ENCODE measurements around the gene WASHC4. TPM values are rescaled to one million over a fixed set of nuclear protein-coding genes. Genes with fewer than 3 reads are reported as not detected.
"Not testable (repeated sequence)": the region's sequence is repeated elsewhere in the genome, so short reads cannot be mapped to it uniquely, and the experiment has no call there.

The WASHC4 gene
- polyA plus RNA-seq, 12 donors: 27.2 to 54.0 (median 44.5) TPM; not detected in 1

DNA sequence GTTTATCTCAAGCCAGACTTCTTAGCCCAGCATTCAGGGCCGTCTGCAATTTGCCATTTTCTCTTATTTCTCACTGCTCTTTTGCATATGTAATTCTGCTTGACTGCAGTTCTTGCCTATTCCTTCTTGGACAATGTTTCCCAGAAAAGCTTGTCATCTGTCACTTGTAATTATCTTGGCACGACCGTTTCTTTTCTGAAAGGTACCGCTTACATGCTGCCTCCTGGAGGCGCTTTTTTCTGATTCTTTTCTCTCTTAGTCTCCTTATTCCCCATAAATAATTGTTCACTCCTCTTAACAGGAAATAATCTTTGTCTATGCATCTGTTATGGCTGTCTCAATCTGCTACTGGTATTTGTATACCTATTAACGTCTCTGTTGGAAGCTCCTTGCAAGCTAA lies 22.0 kb upstream of the WASHC4 start:
- DNase-seq: no peak

- DNase-seq: no peak
These were observed 17.7 kb upstream of the WASHC4 start for GRCh38 chr12:105089817-105090216.

GRCh38 chr12:105090361-105090760 lies 17.2 kb upstream of the WASHC4 start:
- DNase-seq: no peak

DNA sequence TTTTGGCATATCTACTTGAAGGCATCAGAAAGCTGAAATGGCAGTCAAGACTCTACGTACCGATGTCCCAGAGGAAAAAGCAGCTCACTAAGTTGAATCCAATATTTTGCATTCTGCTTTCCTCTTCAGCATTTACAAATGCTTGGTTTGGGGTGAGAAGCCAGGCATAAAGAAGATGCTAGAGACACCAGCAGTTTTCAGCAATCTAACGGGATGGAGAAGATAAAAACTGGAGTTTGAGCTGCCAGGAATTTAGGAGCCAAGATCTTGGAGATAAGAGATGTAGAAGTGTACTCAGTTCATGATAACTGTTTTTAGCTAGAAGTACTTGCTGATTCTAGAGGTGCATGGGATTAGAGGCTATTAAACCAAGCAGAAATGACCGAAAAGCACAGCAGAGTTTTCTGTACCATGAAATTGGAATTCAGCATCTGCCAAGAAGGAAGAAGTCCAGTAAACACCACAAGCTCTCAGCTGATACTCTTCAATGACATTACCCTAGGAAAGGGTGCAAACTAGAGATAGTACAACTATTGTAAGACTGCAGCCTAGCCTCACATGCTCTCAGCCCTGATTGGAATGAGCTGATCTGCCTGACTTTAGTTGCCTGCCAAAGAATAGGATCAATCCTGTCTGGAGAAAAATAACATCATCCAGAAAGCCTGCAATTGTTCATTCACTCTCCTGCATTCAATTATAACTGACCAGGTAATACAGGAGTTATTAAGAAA lies 15.9 kb upstream of the WASHC4 start:
- DNase-seq: no peak

GRCh38 chr12:105092336-105092735 lies 15.2 kb upstream of the WASHC4 start:
- no peak for DNase-seq

DNA sequence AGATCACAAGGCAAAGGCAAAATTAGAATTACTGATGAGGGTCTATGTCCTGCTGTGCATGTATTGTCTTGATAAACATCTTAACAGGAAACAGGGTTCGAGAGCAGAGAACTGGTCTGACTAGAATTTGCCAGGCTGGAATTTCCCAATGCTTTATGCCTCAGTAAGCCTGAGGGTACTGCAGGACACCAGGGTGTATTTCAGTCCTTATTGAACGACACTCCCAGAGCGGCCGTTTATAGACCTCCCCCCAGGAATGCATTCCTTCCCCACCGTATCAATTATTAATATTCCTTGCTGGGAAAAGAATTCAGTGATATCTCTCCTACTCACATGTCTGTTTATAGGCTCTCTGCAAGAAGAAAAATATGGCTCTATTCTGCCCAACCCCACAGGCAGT lies 12.2 kb upstream of the WASHC4 start:
- not testable (repeated sequence) for DNase-seq

- DNase-seq: no peak
These were observed 8.2 kb upstream of the WASHC4 start for GRCh38 chr12:105099356-105099755.

GRCh38 chr12:105100207-105100985 lies 7.1 kb upstream of the WASHC4 start:
- DNase-seq: no peak

- no peak for DNase-seq
These were observed 6.5 kb upstream of the WASHC4 start for GRCh38 chr12:105100998-105101397.

DNA sequence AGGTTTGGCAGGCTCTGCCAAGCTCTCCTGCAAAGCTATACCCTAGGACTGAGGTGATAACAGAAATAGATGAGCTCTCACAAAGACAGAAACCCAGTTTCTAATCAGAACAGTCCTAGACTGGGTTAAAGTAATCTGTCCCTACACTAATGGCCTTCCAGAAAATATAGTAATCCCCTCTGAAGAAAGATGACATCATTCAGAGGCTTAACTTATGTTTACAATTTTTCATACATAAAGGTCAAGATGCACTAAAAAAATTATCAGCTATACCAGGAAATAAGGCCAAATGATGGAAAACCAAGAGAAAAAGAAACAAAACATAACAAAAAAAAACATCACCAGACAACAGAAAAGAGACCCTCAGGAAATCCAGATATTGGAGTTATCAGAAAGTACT lies 4.9 kb upstream of the WASHC4 start:
- no peak for DNase-seq

DNA sequence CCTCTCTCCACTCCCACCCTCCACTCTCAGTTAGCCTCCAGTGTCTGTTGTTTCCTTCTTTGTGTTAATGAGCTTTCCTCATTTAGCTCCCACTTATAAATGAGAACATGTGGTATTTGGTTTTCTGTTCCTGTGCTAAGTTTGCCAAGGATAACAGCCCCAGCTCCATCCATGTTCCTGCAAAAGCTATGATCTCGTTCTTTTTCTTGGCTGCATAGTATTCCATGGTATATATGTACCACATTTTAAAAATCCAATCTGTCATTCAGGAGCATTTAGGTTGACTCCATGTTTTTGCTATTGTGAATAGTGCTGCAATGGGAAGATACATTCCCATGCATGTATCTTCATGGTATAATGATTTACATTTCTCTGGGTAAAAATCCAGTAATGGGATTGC lies 2.8 kb upstream of the WASHC4 start:
- DNase-seq: no peak

- DNase-seq: no peak
These were observed 910 bp upstream of the WASHC4 start for GRCh38 chr12:105106621-105107020.

- no peak for DNase-seq
These were observed 399 bp upstream of the WASHC4 start for GRCh38 chr12:105107171-105107493.

DNA sequence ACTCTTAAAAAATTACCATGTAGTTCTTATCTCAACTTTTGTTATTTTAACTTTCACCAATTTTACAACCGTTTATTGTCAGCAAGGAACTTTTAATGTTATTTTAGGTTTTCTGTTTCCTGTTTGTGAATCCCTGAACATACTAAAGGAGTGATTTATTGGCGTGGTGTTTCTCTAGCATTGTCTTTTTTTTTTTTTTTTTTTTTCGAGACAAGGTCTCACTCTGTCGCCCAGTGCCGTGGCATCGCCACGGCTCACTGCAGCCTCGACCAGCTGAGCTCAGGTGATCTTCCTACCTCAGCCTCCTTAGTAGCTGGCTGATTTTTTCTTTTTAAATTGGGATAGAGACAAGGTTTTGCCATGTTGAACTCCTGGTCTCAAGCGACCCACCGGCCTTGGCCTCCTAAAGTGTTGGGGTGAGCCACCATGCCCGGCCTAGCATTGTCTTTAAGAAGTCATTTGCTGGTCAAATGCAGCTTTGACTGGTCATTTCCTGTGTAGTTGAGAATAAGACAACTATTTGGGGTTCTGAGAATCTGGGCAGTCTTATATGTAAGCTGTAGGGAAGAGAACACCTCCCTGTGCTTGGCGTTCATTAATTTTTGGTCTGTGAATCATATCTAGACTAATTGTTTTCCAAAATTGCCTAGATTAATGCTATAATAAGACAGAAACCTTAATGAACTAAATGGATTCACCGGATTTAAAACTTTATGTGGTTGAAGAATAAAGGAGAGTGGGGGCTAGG lies 2.1 kb downstream of the WASHC4 start:
- no peak for DNase-seq

DNA sequence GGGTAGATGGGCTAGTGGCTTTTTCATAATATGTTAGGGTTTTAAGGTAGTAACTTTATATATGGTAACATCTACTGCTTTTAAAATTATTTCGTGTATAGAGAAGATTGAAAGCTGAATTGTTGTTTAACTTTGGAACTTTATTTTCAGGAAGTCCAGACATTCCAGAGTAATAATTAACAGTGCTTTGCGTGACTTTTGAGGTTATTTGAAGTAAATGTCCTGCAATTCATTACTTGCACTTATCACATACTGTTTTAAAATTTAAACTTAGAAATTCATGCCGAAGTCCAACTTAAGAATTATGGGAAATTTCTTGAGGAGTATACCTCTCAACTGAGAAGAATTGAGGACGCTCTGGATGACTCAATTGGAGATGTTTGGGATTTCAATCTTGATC lies 3.3 kb downstream of the WASHC4 start:
- DNase-seq: no peak

DNA sequence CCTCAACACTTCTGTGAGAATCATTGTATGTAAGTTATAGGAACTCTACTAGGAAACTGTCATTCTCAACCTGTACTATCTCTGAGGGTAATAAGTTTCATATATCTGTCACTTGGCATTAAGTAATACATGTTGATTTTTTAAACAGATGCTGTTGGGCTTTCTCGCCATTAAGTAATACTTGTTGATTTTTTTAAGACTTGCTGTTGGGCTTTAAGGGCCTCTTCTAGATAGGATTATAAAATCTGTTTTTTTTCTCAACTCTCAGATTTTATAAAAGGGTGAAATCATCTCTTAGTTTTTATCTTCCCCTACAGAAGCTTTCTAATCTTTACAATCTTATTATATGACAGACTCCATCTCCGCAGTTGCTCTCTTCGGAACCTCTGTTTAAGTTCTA lies 5.6 kb downstream of the WASHC4 start:
- DNase-seq: no peak

DNA sequence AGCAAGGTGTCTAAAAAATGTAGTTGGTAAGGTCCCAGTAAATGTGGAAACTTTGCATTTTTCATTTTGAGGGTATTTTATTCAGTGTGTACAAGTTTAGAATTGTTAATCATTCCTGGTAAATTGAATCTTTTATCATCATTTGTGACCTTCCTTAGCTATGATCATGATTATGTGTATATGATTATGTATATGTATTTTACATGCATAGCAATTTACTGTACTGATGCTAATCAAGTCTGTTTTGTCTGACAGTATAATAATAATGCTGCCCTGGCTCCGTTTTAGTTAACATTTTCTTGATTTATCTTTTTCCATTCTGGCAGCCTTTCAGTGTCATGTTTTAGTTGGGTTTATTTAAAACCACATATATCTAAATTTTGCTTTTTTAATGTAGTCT lies 9.4 kb downstream of the WASHC4 start:
- no peak for DNase-seq

- no peak for DNase-seq
These were observed 13.0 kb downstream of the WASHC4 start for GRCh38 chr12:105120551-105120950.

- no peak for DNase-seq
These were observed 30.7 kb downstream of the WASHC4 start for GRCh38 chr12:105138248-105138647.

DNA sequence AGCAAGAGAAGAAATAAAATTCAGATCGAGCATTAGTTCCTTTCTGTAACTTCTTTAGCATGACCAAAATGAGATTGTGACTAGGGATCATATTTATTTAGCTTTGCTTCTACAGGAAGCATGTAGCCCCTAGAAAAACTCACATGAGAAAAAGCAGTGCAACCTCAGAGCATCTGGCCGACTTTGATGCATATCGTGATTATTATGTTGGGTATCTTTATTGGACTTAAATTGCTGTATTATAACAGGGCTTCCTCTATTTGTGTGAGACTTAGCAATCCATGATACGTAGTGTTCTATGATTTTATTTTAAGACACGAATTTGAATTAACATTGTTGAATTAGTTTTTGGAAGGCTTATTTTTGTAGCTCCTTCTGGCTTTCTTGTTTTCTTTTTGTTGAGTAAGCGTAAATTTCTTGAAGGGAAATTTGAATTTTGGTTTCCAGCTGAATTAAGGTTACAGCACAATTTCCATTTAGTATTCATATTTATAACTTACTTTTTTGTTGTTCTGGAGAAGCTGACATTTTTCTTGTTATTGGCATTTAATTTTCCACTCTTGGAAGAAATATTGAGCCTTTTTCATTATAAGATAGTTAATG lies 33.9 kb downstream of the WASHC4 start:
- no peak for DNase-seq

DNA sequence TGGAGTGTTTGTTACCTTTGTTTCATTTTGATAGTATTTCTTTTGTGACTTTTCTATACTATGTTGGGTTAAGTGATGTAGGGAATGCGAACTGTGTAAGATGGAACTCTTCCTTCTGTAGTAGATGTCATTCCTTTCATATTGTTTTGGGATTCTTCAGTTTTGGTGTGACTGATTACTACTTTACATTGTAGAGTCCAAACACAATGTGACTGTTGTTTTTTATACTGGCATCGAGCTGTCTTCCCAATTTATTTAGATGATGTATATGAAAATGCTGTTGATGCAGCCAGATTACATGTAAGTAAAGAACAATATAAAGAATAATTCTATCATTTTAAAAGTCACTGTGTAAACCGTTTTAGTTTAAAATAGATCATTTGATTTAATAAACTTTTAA lies 34.7 kb downstream of the WASHC4 start:
- no peak for DNase-seq

GRCh38 chr12:105156260-105156659 lies 48.7 kb downstream of the WASHC4 start:
- no peak for DNase-seq

DNA sequence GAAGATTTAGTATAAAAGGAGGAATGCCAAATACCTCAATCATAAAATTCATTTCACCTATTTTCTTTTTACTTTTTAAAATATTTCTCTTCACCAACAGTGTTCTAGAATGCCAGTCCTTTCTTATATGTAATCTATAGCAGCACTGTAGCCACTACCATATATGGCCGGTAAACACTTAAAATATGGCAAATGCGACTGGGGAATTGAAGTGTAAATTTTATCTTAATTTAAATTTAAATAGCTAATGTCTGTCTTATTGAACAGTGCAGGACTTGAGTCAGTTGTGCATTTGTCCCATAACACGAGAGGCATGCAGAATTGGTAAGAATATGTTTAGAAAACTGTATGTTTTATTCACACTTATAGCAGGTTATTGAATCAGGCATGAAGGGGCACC lies 50.1 kb downstream of the WASHC4 start:
- no peak for DNase-seq
